Osteocyte (in vitro differentiated cells): Measurements from ENCODE around the gene AGO1. TPM values are rescaled to one million over a fixed set of nuclear protein-coding genes. Genes with fewer than 3 reads are reported as not detected.
"Not testable (repeated sequence)": the region's sequence is repeated elsewhere in the genome, so short reads cannot be mapped to it uniquely, and the experiment has no call there.

Experiments
- DNase-seq: peaks from one replicate; pipeline ENCODE4 v3.0.0; 2021; ENCODE audit warnings: mixed read lengths; ENCODE audit not compliant: unreplicated experiment; ENCODE audit errors: extremely low spot score
- H3K27ac Mint-ChIP-seq: one replicate; pipeline ENCODE4 v1.8.0; 2021; ENCODE audit warnings: mild to moderate bottlenecking, mixed read lengths; ENCODE audit not compliant: unreplicated experiment
- H3K27me3 Mint-ChIP-seq: one replicate; pipeline ENCODE4 v1.8.0; 2021; ENCODE audit warnings: mixed read lengths; ENCODE audit not compliant: unreplicated experiment
- H3K36me3 Mint-ChIP-seq: one replicate; pipeline ENCODE4 v1.8.0; 2021; ENCODE audit warnings: mixed read lengths; ENCODE audit not compliant: unreplicated experiment
- H3K4me1 Mint-ChIP-seq: one replicate; pipeline ENCODE4 v1.8.0; 2021; ENCODE audit warnings: mixed read lengths; ENCODE audit not compliant: unreplicated experiment
- H3K4me3 Mint-ChIP-seq: one replicate; pipeline ENCODE4 v1.8.0; 2021; ENCODE audit warnings: mild to moderate bottlenecking, moderate library complexity, mixed read lengths; ENCODE audit not compliant: unreplicated experiment
- H3K9me3 Mint-ChIP-seq: one replicate; pipeline ENCODE4 v1.8.0; 2021; ENCODE audit warnings: mixed read lengths; ENCODE audit not compliant: unreplicated experiment
- total RNA-seq: library from RNA; stranded (reverse); gene quantifications from 2 replicates; pipeline ENCODE4 v1.2.1, GENCODE V29; 2021
- TF ChIP-seq, protein P1 (sequence below): fragments of 200-600 bp; sonication (generic); IDR thresholded peaks from 2 replicates; pipeline ENCODE4 v1.5.0; 2021; ENCODE audit warnings: antibody characterized with exemption, mild to moderate bottlenecking, moderate library complexity

The AGO1 gene
- total RNA-seq, 1 donor from 2014 or later = 34.1 TPM

DNA sequence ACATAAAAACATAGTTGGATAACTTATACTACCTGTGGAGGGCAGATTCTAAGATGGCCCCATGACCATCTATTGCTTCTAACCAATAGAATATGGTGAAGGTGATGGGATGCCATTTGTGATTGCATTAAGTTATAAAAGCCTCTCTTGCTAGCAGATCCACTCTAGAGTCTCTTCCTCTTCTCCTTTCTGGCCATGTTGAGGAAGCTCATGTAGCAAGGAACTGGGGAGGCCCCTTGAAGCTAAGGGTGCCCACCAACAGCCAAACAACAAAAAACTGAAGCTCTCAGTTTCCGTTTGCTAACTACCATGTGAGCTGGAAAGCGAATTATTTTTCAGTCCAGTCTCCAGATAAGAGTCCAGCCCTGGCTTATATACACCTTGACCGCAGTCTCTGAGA, 16.0 kb upstream of the AGO1 start:
- Mint-ChIP-seq H3K27ac (no peak overlapping the region), H3K4me1 (peaks cover 2% of the 10 kb centered on the region), H3K4me3 (no peak overlapping the region), H3K9me3 (no peaks in the 10 kb centered on the region), H3K27me3 (no peaks in the 10 kb centered on the region), H3K36me3 (no peaks in the 10 kb centered on the region)
- TF ChIP-seq, protein P1, sequence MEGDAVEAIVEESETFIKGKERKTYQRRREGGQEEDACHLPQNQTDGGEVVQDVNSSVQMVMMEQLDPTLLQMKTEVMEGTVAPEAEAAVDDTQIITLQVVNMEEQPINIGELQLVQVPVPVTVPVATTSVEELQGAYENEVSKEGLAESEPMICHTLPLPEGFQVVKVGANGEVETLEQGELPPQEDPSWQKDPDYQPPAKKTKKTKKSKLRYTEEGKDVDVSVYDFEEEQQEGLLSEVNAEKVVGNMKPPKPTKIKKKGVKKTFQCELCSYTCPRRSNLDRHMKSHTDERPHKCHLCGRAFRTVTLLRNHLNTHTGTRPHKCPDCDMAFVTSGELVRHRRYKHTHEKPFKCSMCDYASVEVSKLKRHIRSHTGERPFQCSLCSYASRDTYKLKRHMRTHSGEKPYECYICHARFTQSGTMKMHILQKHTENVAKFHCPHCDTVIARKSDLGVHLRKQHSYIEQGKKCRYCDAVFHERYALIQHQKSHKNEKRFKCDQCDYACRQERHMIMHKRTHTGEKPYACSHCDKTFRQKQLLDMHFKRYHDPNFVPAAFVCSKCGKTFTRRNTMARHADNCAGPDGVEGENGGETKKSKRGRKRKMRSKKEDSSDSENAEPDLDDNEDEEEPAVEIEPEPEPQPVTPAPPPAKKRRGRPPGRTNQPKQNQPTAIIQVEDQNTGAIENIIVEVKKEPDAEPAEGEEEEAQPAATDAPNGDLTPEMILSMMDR = no peak
- no peak for DNase-seq

DNA sequence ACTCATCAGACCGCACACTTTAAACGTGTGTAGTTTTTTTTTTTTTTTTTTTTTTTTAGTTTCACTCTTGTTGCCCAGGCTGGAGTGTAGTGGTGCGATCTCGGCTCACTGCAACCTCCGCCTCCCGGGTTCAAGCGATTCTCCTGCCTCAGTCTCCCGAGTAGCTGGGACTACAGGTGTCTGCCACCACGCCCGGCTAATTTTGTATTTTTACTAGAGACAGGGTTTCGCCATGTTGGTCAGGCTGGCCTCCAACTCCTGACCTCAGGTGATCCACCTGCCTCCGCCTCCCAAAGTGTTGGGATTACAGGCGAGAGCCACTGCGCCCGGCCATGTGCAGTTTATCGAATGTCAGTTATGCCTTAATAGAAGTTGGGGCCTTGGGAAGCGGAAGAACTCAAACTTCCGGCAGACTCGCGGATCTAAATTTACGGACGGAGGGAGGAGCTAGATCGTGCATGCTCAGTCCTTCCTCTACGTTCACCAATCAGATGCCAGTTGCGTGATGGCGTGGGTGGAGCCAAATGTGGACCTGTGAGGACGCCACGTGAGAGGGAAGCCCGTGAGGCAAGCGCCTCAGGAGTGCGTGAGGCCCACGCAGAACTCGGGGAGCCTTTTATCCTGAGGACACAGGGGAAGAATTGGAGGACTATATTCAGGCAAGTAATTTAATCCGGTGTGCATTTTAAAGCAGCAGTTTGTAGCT, 13.6 kb upstream of the AGO1 start:
- not testable (repeated sequence) for H3K27ac Mint-ChIP-seq, H3K4me1 Mint-ChIP-seq, H3K4me3 Mint-ChIP-seq, DNase-seq, H3K9me3 Mint-ChIP-seq, H3K27me3 Mint-ChIP-seq, H3K36me3 Mint-ChIP-seq

DNA sequence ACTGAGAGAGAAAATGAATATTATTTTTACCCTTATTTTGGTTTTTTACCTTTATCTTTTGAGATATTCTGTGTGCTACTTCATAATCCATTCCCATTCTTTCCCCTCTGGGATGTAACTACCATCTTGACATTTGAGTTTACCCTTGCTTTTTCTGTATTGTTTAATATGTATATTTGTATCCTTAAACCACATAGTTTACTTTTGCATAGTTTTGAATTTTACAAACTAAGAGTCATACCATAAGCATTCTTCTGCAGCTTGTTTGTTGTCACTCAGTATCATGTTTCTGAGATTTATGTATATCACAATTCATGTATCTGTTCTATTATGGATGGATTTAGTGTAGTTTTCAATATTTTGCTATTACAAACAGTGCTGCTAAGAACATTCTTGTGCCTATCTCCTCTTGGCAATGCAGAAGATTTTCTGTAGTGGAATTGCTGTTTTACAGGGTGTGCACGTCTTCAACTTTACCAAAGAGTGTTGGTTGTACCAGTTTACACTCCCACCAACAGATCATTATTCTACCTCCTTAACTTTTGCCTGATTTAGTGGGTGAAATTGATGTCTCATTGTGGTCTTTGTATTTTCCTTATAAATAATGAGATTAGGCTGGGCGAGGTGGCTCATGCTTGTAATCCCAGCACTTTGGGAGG, 12.2 kb upstream of the AGO1 start:
- TF ChIP-seq, protein P1 = no peak
- no peaks in the 10 kb centered on the region for H3K9me3 Mint-ChIP-seq
- no peak for DNase-seq
- no peaks in the 10 kb centered on the region for H3K36me3 Mint-ChIP-seq
- H3K4me1 Mint-ChIP-seq = no peaks in the 10 kb centered on the region
- no peaks in the 10 kb centered on the region for H3K27me3 Mint-ChIP-seq
- H3K4me3 Mint-ChIP-seq = no peak overlapping the region
- no peak overlapping the region for H3K27ac Mint-ChIP-seq

DNA sequence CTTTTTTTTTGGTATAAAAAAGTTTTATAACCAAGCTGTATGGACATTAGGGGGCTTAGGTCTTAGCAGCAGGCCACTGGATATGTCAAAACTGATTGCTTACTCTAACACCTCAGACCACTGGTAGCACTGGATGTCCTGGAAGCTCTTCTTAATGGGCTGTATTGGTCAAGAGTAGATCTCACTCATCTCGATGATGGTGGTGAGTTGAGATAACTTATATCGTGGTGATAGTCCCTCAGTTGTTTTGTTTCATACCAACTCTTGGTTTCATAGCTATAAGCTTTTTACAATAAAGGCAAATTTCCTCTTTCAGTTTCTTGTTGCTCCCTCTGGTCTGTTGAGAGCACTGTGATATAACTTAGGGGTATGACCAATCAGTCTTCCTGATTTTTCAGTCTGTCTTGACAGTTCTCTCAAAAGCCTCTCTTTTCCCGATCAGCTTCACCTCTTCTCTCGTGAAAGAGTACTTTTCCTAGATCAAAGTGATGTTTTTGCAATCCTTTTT, 9.7 kb upstream of the AGO1 start:
- Mint-ChIP-seq H3K27me3 (no peaks in the 10 kb centered on the region), H3K9me3 (no peaks in the 10 kb centered on the region), H3K4me3 (no peak overlapping the region), H3K27ac (no peak overlapping the region), H3K4me1 (no peaks in the 10 kb centered on the region), H3K36me3 (no peaks in the 10 kb centered on the region)
- TF ChIP-seq, protein P1 = no peak
- no peak for DNase-seq

DNA sequence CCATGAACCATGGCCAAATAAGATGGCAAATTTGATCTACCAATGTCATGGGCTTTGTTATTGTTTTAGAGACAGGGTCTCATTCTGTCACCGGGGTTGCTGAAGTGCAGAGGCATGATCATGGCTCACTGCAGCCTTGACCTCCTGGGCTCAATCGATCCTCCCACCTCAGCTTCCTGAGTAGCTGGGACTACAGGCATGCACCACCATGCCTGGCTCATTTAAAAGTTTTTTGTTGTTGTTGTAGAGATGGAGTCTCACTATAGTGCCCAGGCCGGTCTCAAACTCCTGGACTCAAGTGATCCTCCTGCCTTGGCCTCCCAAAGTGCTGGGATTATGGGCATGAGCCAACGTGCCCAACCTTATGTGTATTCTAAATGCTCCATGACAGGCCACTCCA, 8.9 kb upstream of the AGO1 start:
- not testable (repeated sequence) for H3K36me3 Mint-ChIP-seq, DNase-seq, H3K27me3 Mint-ChIP-seq, H3K9me3 Mint-ChIP-seq, H3K4me1 Mint-ChIP-seq, H3K4me3 Mint-ChIP-seq, H3K27ac Mint-ChIP-seq

DNA sequence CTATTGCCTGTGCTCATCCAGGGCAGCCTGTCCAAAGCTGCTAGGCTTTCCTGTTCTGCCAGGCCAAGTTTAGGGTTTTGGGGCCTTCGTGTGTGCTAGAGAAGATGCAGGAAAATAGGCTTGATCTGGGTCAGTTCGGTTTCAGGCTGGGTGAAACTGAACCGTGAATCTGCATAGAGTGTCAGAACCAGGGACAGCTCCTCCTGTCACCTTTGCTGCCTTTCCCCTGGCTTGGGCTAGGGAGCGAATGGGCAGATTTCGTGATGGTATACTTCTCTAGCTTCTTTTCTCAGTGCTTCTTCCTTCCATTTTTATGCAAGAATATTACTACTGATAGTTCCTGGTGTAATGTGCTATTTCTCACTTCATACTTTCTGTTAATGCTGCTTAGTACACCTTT, 6.0 kb upstream of the AGO1 start:
- Mint-ChIP-seq H3K9me3 (no peaks in the 10 kb centered on the region), H3K27ac (no peak overlapping the region), H3K27me3 (no peaks in the 10 kb centered on the region), H3K4me3 (no peak overlapping the region), H3K4me1 (no peaks in the 10 kb centered on the region), H3K36me3 (no peaks in the 10 kb centered on the region)
- TF ChIP-seq, protein P1 = no peak
- no peak for DNase-seq
